IPS DF 6.9 (cell line): ENCODE measurements around the gene TTBK1.
A peak's percentile ranks its signal among the peaks of the same experiment; 100 is the strongest.

ENCODE experiments used
- DNase-seq: peaks from one replicate; pipeline ENCODE4 v3.0.0-alpha.2; 2013; ENCODE audit warnings: low read depth, low spot score
- H3K27ac ChIP-seq: one replicate; pipeline ENCODE4 v1.5.1; 2013; ENCODE audit warnings: low read length, control low read depth
- H3K27me3 ChIP-seq: 2 replicates; pipeline ENCODE4 v1.6.1; 2013; ENCODE audit warnings: mild to moderate bottlenecking, low read length; ENCODE audit not compliant: control insufficient read depth, insufficient read depth
- H3K36me3 ChIP-seq: 2 replicates; pipeline ENCODE4 v1.6.1; 2013; ENCODE audit warnings: low read length; ENCODE audit not compliant: control insufficient read depth, insufficient read depth
- H3K4me1 ChIP-seq: 2 replicates; pipeline ENCODE4 v1.6.1; 2013; ENCODE audit warnings: low read length; ENCODE audit not compliant: control insufficient read depth, insufficient read depth
- H3K4me3 ChIP-seq: 2 replicates; pipeline ENCODE4 v1.5.1; 2013; ENCODE audit warnings: mild to moderate bottlenecking, low read length
- H3K9me3 ChIP-seq: 2 replicates; pipeline ENCODE4 v1.6.1; 2013; ENCODE audit warnings: low read length, inconsistent platforms; ENCODE audit not compliant: control insufficient read depth, insufficient read depth
- WGBS: extraction: QIAGEN DNeasy Blood & Tissue Kit; methylation state at CpG from one replicate; pipeline ENCODE4 v1.1.7; 2013; ENCODE audit warnings: mixed read lengths, missing lambda C conversion rate; ENCODE audit not compliant: insufficient read length, insufficient coverage; 5-methylcytosine and 5-hydroxymethylcytosine counted together

The TTBK1 gene

DNA sequence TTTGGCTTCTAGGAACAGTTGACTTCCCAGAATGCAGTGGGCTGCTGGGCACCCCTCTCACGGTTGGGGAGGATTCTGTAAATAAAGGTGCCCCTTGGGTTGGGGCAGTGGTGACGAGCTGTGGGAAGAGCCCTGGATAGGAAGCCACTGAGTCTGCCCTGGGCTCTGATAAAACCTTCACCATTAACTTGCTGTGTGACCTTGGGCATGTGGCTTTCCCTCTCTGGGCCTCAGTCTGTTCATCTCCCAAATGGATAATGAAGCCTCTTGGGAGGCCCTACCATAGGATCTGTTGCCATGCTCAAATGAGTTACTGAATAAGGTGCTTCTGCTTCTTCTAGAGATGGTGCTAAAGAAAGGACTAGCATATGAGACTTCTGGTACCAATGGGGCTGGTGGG is 61.6 kb downstream of the TTBK1 start:
- Histone ChIP-seq H3K36me3 (no peaks in the 10 kb centered on the region), H3K27me3 (no peaks in the 10 kb centered on the region), H3K4me3 (no peak overlapping the region), H3K9me3 (no peaks in the 10 kb centered on the region), H3K4me1 (peaks cover 9% of the 10 kb centered on the region), H3K27ac (no peak overlapping the region)
- DNase-seq: no peak
- no CpG with 5 or more reads among the region's 2 CpGs for WGBS

DNA sequence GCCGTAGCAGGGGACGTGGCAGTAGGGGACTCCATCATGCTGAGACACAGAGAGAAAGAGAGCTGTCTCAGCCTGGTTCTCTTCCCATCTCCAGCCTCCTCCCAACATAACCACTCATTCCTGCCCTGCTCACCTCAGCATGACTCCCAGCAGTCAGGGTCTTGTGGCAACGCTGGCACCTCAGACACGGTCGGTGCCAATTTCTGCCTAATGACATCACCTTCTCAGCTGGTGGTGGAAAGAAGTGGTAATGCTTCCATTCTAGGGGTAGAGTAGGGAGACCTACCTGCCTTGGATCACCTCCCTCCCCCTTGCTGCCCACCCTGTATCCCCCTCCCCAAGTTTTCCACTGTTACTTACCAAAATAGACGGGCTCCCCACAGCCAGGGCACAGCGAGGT is 62.8 kb downstream of the TTBK1 start:
- H3K4me1 ChIP-seq: peaks cover 9% of the 10 kb centered on the region
- no peak overlapping the region for H3K4me3 ChIP-seq
- no CpG with 5 or more reads among the region's 7 CpGs for WGBS
- no peak overlapping the region for H3K27ac ChIP-seq
- no peaks in the 10 kb centered on the region for H3K36me3 ChIP-seq
- no peaks in the 10 kb centered on the region for H3K9me3 ChIP-seq
- DNase-seq: no peak
- no peaks in the 10 kb centered on the region for H3K27me3 ChIP-seq

DNA sequence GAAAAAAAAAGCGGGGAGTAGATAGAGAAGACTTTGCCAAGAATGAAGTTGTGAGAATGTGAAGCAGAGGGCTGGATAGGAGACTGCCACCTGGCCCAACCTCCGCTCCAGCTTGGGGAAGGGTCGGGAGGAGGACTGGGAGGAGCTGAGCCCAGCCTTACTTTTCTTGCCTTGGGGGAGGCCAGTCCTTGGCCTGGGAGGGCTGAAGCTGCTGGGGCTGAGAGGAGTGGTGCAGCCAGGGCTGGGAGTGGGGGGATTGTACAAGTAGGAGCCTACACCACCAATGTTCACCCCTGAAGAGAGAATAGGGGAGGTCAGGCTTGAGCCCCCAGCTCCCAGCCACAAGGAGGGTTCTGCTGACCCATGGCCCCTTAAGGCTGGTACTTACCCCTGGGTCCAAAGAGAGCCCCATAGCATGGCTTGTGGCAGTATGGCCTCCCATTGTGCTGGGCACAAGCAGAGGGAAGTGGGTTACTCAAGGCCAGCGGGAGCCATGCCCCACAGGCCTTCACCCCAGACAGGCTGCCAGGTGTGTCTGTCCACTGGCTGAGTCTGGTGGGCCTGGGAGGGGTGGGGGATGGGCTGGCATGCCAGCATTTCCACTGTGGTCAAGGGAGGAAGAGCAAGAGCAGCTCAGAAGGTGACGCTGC is 64.3 kb downstream of the TTBK1 start:
- Histone ChIP-seq H3K27ac (no peak overlapping the region), H3K36me3 (no peaks in the 10 kb centered on the region), H3K4me3 (no peak overlapping the region), H3K4me1 (peaks cover 9% of the 10 kb centered on the region), H3K27me3 (no peaks in the 10 kb centered on the region), H3K9me3 (no peaks in the 10 kb centered on the region)
- no peak for DNase-seq
- WGBS: no CpG with 5 or more reads among the region's 5 CpGs

DNA sequence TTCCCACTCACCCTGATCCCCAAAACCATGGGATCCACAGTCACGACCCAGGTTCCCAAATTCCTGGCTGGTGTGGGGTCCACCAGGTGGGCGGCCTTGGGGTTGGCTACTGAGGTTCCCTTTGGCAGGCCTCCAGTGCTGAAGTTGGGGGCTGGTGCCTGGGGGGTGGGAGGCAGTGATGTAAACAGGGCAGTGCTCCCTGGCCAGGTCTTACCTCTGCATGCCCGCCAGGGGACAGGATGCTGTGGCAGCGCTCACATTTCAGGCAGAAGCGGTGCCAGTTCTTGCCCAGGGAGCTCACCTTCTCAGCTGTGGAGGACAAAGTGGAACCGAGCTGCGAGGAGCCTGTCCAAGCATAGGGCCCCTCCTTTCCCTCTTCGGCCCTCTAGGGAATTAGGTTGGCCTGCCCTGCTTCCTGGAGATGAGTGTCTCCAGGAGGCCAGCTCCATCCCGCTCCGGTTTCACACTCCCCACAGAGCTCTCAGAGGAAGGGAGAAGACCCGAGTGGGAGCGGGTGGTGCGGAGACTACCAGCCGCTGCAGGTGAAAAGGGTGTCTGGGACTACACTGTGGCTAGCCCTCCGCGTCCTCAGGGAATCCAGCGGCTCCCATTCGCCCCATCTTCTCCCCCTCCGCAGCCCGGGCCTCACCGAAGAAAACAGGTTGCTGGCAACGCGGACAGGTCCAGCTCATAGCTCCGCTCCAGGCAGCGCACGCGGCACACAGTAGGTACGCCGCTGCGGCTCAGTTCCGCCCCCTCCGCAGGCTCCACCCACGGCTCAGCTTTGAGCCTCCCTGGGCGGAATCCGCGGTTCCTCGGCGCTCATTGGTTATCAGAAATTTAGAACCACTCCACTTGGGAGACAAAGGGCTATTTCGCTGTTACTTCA is 65.1 kb downstream of the TTBK1 start, which contains the start of gene CRIP3:
TSS of gene CRIP3 (minus strand) at position 726 of the 889 bp plus-strand sequence. CDS start at position 692, 34 bp downstream.
- Histone ChIP-seq H3K4me1 (peaks cover 9% of the 10 kb centered on the region), H3K27ac (no peak within 1 kb of the TSS), H3K36me3 (no peaks in the 10 kb centered on the region), H3K27me3 (no peaks in the 10 kb centered on the region), H3K4me3 (peak within 1 kb of the TSS; percentile 54), H3K9me3 (no peaks in the 10 kb centered on the region)
- WGBS: no CpG with 5 or more reads among the region's 39 CpGs
- peak; percentile 61 for DNase-seq

DNA sequence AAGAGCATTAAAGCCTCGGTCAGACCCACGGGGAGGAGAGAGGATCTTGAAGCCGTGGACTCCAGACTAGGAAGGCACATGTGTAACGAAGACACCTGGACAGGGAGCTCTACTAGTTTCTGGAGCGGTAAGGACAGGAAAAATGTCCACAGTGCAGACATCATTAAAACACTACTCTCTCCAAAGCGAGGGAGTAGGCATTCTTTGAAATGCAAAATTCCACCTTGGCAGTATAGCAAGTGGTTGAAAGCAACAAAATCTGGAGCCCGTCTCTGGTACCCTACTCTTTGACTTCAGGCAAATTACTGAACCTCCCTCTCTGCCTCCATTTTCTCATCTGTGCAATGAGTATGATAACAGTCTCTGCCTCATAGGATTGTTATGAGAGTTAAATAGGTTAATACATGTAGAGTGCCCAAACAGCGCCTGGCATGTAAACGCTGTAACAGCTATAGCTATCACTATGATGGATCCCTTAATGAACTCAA is 65.8 kb downstream of the TTBK1 start:
- Histone ChIP-seq H3K9me3 (no peaks in the 10 kb centered on the region), H3K4me1 (peaks cover 9% of the 10 kb centered on the region), H3K27ac (no peak overlapping the region), H3K36me3 (no peaks in the 10 kb centered on the region), H3K27me3 (no peaks in the 10 kb centered on the region), H3K4me3 (peak overlapping the region; percentile 54; the same call in 1 of the 2 replicates)
- no CpG with 5 or more reads among the region's 9 CpGs for WGBS
- DNase-seq: no peak

DNA sequence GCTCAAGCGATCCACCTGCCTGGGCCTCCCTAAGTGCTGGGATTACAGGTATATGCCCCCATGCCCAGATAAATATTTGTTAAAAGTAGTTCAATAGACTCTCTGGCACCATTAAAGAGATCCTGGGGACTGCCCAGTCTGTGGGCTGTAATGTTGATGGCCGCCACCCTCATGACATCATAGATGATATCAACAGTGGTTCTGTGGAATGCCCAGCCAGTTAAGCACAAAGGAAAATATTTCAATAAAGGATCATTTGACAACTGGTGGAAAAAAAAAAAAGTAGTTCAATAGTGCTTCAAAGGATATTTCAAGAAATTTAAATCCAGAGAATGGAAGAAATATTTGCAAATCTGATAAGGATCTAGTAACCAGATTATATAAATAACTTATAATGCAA is 66.9 kb downstream of the TTBK1 start:
- H3K4me3 ChIP-seq: no peak overlapping the region
- peaks cover 9% of the 10 kb centered on the region for H3K4me1 ChIP-seq
- no CpG with 5 or more reads among the region's 2 CpGs for WGBS
- no peaks in the 10 kb centered on the region for H3K36me3 ChIP-seq
- H3K9me3 ChIP-seq: no peaks in the 10 kb centered on the region
- H3K27ac ChIP-seq: no peak overlapping the region
- no peaks in the 10 kb centered on the region for H3K27me3 ChIP-seq
- no peak for DNase-seq

DNA sequence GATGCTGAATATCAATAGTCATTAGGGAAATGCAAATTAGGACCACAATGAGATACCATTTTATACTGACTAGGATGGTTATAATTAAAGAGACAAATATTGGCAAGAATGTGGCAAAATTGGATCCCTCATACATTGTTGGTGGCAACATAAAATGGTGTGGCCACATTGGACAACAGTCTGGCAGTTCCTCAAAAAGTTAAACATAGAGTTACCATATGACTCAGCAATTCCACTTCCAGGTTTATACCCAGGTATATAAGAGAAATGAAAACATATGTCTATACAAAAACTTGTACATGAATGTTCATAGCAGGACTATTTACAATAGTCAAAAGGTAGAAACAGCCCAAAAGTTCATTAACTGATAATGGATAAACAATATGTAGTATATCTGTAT is 67.3 kb downstream of the TTBK1 start:
- Histone ChIP-seq H3K4me3 (no peak overlapping the region), H3K9me3 (no peaks in the 10 kb centered on the region), H3K36me3 (no peaks in the 10 kb centered on the region), H3K27ac (no peak overlapping the region), H3K27me3 (no peaks in the 10 kb centered on the region), H3K4me1 (peaks cover 9% of the 10 kb centered on the region)
- no peak for DNase-seq

DNA sequence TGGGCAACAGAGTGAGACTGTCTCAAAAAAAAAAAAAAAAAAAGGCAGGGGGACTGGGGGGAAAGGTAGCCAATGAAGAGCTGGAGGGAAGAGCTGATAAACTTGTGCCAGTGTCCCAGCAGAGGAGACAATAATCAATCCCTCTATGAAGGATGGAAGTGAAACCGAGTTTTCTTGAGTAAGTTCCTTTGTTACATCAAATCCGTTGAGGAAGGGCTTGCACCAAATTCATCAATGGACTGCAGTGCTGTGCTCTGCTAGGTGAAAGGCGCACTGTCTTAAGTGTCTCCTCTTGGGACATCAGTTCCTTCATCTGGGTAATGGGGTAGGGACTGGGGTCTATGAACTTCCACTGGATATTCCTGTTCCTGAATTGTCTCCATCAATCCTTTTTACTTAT is 68.4 kb downstream of the TTBK1 start:
- H3K4me1 ChIP-seq: peaks cover 9% of the 10 kb centered on the region
- no CpG with 5 or more reads among the region's 3 CpGs for WGBS
- no peaks in the 10 kb centered on the region for H3K9me3 ChIP-seq
- no peak for DNase-seq
- H3K36me3 ChIP-seq: no peaks in the 10 kb centered on the region
- no peak overlapping the region for H3K27ac ChIP-seq
- no peaks in the 10 kb centered on the region for H3K27me3 ChIP-seq
- no peak overlapping the region for H3K4me3 ChIP-seq

DNA sequence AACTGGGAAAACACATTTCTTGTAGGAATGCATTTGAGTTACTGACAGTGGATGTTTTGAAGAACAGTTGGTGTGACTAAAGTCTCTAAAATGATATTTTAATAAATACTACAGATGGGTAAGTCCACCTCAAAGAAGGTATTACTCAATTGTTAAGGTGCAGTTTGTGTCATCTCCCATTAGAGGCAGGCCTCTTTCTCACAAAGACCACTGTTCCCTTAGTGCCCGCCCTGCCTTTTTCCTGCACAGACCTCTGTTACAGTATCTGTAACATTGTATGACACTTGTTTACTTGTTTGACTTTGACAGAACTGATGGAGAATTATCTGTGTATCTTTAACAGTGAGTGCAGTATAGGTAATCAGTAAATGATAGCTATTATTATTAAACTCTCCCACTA is 70.5 kb downstream of the TTBK1 start:
- no peaks in the 10 kb centered on the region for H3K9me3 ChIP-seq
- no peaks in the 10 kb centered on the region for H3K36me3 ChIP-seq
- no peaks in the 10 kb centered on the region for H3K27me3 ChIP-seq
- H3K27ac ChIP-seq: no peak overlapping the region
- peaks cover 4% of the 10 kb centered on the region for H3K4me1 ChIP-seq
- no CpG with 5 or more reads among the region's 1 CpG for WGBS
- H3K4me3 ChIP-seq: no peak overlapping the region
- no peak for DNase-seq

DNA sequence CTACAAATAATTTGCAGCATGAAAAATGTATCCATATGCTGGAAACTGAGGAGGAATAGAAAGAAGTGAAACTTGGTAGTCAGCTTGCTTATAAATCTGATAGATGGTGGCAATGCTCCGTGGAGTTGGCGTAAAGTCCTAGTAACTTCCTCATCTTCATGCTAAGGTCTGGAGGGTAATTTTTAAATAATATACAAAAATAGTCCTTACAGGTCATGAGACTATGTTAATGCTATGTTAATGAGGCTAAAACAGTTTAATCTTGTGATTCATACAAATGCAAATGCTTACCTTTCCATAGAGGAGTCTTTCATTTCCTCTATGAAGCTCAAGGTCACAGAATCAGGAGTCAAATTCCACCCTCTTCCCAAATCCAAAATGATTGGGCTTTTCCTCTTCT is 74.7 kb downstream of the TTBK1 start:
- no peaks in the 10 kb centered on the region for H3K27me3 ChIP-seq
- no peak for DNase-seq
- WGBS: no CpG with 5 or more reads among the region's 2 CpGs
- H3K36me3 ChIP-seq: no peaks in the 10 kb centered on the region
- peaks cover 1% of the 10 kb centered on the region; the same call in 1 of the 2 replicates for H3K4me1 ChIP-seq
- H3K27ac ChIP-seq: no peak overlapping the region
- H3K4me3 ChIP-seq: no peak overlapping the region
- no peaks in the 10 kb centered on the region for H3K9me3 ChIP-seq
